Measurements from ENCODE around the gene MASP2. TPM values are rescaled to one million over a fixed set of nuclear protein-coding genes. Genes with fewer than 3 reads are reported as not detected.
"Not testable (repeated sequence)": the region's sequence is repeated elsewhere in the genome, so short reads cannot be mapped to it uniquely, and the experiment has no call there.

Gene MASP2
- total RNA-seq, 1 experiment from 2014 or later: 0.51 TPM

DNA sequence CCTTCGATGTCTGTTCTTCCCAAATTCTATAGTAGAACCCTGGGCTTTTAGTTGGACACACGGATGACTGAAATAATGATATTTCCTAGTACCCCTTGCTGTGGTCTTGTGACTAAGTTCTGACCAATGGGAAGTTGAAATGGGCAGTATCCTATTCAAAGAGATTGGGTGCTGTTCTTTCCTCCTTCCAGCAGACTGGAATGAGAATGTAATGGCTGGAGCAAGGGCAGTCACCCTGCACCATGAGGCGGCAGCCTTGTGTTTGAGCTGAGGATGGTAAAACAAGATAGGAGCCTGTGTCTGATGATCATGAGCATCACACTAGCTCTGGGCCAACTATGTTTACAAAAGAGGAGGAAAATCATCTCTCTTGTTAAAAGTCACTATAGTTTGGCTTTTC is 17.9 kb upstream of the MASP2 start:
- TF ChIP-seq, protein P1, sequence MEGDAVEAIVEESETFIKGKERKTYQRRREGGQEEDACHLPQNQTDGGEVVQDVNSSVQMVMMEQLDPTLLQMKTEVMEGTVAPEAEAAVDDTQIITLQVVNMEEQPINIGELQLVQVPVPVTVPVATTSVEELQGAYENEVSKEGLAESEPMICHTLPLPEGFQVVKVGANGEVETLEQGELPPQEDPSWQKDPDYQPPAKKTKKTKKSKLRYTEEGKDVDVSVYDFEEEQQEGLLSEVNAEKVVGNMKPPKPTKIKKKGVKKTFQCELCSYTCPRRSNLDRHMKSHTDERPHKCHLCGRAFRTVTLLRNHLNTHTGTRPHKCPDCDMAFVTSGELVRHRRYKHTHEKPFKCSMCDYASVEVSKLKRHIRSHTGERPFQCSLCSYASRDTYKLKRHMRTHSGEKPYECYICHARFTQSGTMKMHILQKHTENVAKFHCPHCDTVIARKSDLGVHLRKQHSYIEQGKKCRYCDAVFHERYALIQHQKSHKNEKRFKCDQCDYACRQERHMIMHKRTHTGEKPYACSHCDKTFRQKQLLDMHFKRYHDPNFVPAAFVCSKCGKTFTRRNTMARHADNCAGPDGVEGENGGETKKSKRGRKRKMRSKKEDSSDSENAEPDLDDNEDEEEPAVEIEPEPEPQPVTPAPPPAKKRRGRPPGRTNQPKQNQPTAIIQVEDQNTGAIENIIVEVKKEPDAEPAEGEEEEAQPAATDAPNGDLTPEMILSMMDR (IDR thresholded peaks at IDR 0.05; ENCODE audit: unreplicated experiment): no peak
- Mint-ChIP-seq H3K27me3 (ENCODE audit: insufficient read depth, unreplicated experiment) (no peaks in the 10 kb centered on the region), H3K27ac (ENCODE audit: low read depth, unreplicated experiment) (no peak overlapping the region), H3K4me1 (ENCODE audit: insufficient read depth, unreplicated experiment) (peaks cover 7% of the 10 kb centered on the region), H3K4me3 (ENCODE audit: unreplicated experiment) (no peak overlapping the region), H3K9me3 (ENCODE audit: unreplicated experiment) (no peaks in the 10 kb centered on the region), H3K36me3 (ENCODE audit: insufficient read depth, unreplicated experiment) (peaks cover 75% of the 10 kb centered on the region)
- BruUV-seq (replicated peaks): no TSS peak
- ChIA-PET POLR2A (interaction anchor here (1.8 kb wide), 1 partner anchor 34 kb away, joined by 3 read pairs; the partner anchor contains the start of gene EXOSC10), CTCF (interaction anchor here (0.6 to 0.9 kb wide), 3 partner anchors 14 to 33 kb away, joined by 3 read pairs; no protein-coding TSS in a partner anchor)
- intact Hi-C loops (cut with micrococcal nuclease): no loop called here
- DNase-seq (ENCODE audit: unreplicated experiment): no peak

DNA sequence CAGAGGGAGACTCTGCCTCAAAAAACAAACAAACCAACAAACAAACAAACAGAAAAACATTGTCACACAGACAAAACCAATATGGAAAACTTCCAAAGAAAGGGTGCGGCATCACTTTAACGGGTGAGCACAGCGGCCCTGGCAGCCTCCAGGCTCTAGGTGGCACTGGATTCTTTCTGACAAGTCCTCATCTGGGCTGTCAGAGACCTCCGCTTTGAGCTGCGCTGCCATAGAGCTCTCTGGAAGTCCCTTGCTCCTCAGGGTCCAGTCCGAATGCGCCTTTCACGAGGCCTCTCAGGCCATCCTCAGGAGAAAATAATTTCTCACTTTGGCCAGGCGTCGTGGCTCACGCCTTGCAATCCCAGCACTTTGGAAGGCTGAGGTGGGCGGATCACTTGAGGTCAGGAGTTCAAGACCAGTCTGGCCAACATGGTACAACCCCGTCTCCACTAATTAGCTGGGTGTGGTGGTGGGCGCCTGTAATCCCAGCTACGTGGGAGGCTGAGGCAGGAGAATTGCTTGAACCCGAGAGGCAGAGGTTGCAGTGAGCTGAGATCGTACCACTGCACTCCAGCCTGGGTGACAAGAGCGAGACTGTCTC is 17.0 kb upstream of the MASP2 start:
- peaks cover 68% of the 10 kb centered on the region for H3K36me3 Mint-ChIP-seq (ENCODE audit: insufficient read depth, unreplicated experiment)
- ChIA-PET POLR2A (interaction anchor here (1.8 kb wide), 1 partner anchor 35 kb away, joined by 3 read pairs; the partner anchor contains the start of gene EXOSC10), CTCF (interaction anchor here (0.7 to 1.0 kb wide), 2 partner anchors 27 to 34 kb away, joined by 3 read pairs; no protein-coding TSS in a partner anchor)

DNA sequence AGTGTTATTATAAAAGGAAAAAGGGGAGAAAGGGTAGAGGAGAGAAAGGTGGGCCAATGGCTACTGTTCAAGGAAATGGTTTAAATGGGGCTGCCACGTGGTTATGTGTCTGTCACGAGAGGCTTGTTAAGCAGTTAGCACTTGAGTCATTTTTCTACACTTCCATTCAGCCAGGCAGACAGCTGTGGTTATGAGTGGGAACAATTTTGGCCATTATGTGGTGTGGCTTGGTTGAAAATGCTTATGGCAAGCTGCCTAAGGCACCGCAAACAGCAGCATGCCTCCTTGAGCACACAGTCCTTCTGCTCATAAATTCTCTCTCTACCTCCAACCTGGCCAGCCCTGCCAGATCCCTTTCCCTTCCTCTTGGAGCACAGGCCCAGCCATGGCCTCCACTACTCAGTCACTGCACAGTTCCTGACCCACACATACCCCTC is 15.9 kb upstream of the MASP2 start:
- BruUV-seq (replicated peaks): no TSS peak
- Mint-ChIP-seq H3K36me3 (ENCODE audit: insufficient read depth, unreplicated experiment) (peaks cover 68% of the 10 kb centered on the region), H3K27me3 (ENCODE audit: insufficient read depth, unreplicated experiment) (no peaks in the 10 kb centered on the region), H3K4me1 (ENCODE audit: insufficient read depth, unreplicated experiment) (peaks cover 7% of the 10 kb centered on the region), H3K4me3 (ENCODE audit: unreplicated experiment) (no peak overlapping the region), H3K27ac (ENCODE audit: low read depth, unreplicated experiment) (no peak overlapping the region), H3K9me3 (ENCODE audit: unreplicated experiment) (no peaks in the 10 kb centered on the region)
- no peak for DNase-seq (ENCODE audit: unreplicated experiment)
- POLR2A ChIA-PET: interaction anchor here (1.8 kb wide), 1 partner anchor 36 kb away, joined by 3 read pairs; the partner anchor contains the start of gene EXOSC10
- CTCF ChIA-PET: interaction anchor here (0.6 to 3.5 kb wide), 4 partner anchors 25 to 549 kb away, joined by 3 to 24 read pairs (median 4); no protein-coding TSS in a partner anchor
- intact Hi-C loops (cut with micrococcal nuclease): no loop called here
- TF ChIP-seq, protein P1 (IDR thresholded peaks at IDR 0.05; ENCODE audit: unreplicated experiment): no peak

More for the DNA sequence above, 17.0 kb upstream of the MASP2 start:
- H3K27me3 Mint-ChIP-seq (ENCODE audit: insufficient read depth, unreplicated experiment); H3K4me1 Mint-ChIP-seq (ENCODE audit: insufficient read depth, unreplicated experiment); H3K27ac Mint-ChIP-seq (ENCODE audit: low read depth, unreplicated experiment); intact Hi-C loops (cut with micrococcal nuclease); H3K4me3 Mint-ChIP-seq (ENCODE audit: unreplicated experiment); H3K9me3 Mint-ChIP-seq (ENCODE audit: unreplicated experiment); BruUV-seq (replicated peaks); DNase-seq (ENCODE audit: unreplicated experiment): not testable (repeated sequence)

DNA sequence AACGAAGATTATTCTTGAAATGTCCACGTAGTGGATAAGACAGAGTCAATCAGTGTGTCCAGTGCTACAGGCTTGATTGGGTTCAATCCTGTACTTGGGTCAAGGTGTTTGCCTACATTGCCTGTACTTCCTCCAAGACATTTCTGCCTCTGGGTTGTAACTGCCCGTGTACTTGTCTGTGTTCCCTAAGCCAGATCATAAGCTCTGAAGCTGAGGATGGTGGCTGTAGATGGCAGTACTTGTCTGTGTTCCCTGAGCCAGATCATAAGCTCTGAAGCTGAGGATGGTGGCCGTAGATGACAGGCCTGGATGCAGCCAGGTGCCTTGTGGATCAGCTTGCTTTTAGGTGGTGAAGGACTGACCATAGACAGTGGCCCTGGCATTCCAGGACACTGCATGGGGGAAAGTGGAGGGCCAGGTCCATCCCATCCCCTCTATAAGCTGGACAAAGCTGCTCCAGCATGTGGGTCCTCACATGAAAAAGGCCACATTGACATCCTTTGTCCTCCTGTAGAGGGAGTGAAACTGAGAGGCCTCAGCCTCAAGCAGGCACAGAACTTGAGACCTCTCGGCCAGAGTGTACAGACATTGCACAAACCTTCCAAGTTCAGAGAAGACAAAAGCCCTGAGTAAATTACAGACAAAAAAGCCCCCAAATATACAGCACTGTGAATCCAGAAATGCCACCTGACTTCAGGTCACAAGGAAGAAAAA is 14.8 kb upstream of the MASP2 start:
- Mint-ChIP-seq H3K9me3 (ENCODE audit: unreplicated experiment) (no peaks in the 10 kb centered on the region), H3K4me1 (ENCODE audit: insufficient read depth, unreplicated experiment) (peaks cover 7% of the 10 kb centered on the region), H3K27me3 (ENCODE audit: insufficient read depth, unreplicated experiment) (no peaks in the 10 kb centered on the region), H3K36me3 (ENCODE audit: insufficient read depth, unreplicated experiment) (peaks cover 68% of the 10 kb centered on the region), H3K4me3 (ENCODE audit: unreplicated experiment) (no peak overlapping the region), H3K27ac (ENCODE audit: low read depth, unreplicated experiment) (no peak overlapping the region)
- DNase-seq (ENCODE audit: unreplicated experiment): no peak
- CTCF ChIA-PET: interaction anchor here (0.6 to 3.5 kb wide), 2 partner anchors 10 to 24 kb away, joined by 3 to 24 read pairs; no protein-coding TSS in a partner anchor
- intact Hi-C loops (cut with micrococcal nuclease): no loop called here
- TF ChIP-seq, protein P1 (IDR thresholded peaks at IDR 0.05; ENCODE audit: unreplicated experiment): no peak
- POLR2A ChIA-PET: interaction anchor here (0.6 to 2.7 kb wide), 7 partner anchors 9 to 201 kb away, joined by 3 to 30 read pairs (median 5); partner anchors contain the start of genes EXOSC10 and MTOR
- no TSS peak for BruUV-seq (replicated peaks)
